ENCODE results near the gene ANKRD10. TPM values are rescaled to one million over a fixed set of nuclear protein-coding genes. Genes with fewer than 3 reads are reported as not detected.
A peak's percentile ranks its signal among the peaks of the same experiment; 100 is the strongest.

Gene ANKRD10
- total RNA-seq, 2 donors from 2014 or later: 46.2 to 47.5 TPM

DNA sequence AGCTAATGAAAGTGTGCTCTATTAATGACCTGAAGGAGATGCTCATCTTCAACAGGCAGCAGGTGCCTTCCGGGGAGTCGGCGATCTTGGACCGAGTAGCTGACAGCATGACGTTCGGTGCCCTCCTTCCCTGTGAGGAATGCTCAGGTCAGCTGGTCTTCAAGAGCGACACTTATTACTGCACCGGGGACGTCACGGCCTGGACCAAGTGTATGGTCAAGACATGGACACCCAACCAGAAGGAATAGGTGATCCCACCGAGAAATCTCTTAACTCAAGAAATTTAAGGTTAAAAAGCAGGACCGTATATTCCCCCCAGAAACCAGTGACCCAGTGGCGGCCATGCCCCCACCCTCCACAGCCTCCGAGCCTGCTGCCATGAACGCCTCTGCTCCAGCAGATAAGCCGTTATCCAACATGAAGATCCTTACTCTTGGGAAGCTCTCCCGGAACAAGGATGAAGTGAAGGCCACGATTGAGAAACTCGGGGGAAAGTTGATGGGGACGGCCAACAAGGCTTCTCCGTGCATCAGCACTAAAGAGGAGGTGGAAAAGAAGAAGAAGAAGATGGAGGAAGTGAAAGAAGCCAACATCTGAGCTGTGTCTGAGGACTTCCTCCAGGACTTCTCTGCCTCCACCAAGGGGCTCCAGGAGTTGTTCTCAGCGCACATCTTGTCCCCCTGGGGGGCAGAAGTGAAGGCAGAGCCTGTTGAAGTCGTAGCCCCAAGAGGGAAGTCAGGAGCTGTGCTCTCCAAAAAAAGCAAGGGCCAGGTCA is 22.8 kb upstream of the ANKRD10 start:
- H3K36me3 ChIP-seq: no peaks in the 10 kb centered on the region
- DNase-seq (ENCODE audit: low spot score): no peak

DNA sequence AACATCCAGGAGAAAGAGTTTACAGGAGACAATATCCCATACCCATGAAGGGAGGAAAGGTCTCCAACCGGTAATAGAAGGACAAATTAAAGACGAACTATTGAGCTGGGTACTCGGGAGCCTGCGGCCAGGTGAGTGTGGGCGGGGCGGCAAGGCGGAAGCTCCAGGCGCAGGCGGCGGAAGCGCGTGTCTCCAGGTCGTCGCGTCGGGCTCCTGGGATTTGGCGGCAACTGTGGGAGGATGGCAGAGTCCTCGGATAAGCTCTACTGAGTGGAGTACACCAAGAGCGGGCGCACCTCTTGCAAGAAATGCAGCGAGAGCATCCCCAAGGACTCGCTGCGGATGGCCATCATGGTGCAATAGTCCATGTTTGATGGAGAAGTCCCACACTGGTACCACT is 21.6 kb upstream of the ANKRD10 start:
- TF ChIP-seq, protein P1, sequence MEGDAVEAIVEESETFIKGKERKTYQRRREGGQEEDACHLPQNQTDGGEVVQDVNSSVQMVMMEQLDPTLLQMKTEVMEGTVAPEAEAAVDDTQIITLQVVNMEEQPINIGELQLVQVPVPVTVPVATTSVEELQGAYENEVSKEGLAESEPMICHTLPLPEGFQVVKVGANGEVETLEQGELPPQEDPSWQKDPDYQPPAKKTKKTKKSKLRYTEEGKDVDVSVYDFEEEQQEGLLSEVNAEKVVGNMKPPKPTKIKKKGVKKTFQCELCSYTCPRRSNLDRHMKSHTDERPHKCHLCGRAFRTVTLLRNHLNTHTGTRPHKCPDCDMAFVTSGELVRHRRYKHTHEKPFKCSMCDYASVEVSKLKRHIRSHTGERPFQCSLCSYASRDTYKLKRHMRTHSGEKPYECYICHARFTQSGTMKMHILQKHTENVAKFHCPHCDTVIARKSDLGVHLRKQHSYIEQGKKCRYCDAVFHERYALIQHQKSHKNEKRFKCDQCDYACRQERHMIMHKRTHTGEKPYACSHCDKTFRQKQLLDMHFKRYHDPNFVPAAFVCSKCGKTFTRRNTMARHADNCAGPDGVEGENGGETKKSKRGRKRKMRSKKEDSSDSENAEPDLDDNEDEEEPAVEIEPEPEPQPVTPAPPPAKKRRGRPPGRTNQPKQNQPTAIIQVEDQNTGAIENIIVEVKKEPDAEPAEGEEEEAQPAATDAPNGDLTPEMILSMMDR (IDR thresholded peaks at IDR 0.05): no peak
- peaks cover 9 to 21% of the 10 kb centered on the region in 2 donors for H3K9me3 ChIP-seq
- no peak overlapping the region for H3K27ac ChIP-seq
- no peak overlapping the region for H3K4me3 ChIP-seq
- no peaks in the 10 kb centered on the region for H3K4me1 ChIP-seq
- no peaks in the 10 kb centered on the region for H3K27me3 ChIP-seq
- H3K36me3 ChIP-seq: no peaks in the 10 kb centered on the region
- DNase-seq (ENCODE audit: low spot score): no peak

More for the DNA sequence above, 22.8 kb upstream of the ANKRD10 start:
- Histone ChIP-seq H3K27ac (no peak overlapping the region), H3K9me3 (peaks cover 9 to 18% of the 10 kb centered on the region in 2 donors), H3K27me3 (no peaks in the 10 kb centered on the region), H3K4me1 (no peaks in the 10 kb centered on the region), H3K4me3 (no peak overlapping the region)
- TF ChIP-seq, protein P1 (IDR thresholded peaks at IDR 0.05): no peak

DNA sequence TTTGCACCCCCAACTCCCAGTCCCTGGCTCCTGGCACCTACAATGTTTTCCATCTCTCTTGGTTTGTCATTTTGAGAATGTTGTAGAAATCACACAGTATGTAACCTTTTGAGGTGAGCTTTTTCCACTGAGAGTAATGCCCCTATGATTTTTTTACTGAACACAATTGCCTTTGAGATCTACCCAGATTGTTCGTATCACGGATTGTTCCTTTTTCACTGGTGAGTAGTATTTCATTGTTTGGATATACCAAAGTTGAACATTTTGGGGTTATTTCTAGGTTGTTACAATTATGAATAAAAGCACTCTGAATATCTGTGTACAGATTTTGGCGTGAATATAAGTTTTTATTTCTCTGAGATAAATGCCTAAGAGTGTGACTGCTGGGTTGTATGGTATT is 17.7 kb upstream of the ANKRD10 start:
- peaks cover 9 to 21% of the 10 kb centered on the region in 2 donors for H3K9me3 ChIP-seq
- no peaks in the 10 kb centered on the region for H3K27me3 ChIP-seq
- H3K36me3 ChIP-seq: no peaks in the 10 kb centered on the region
- no peak for DNase-seq (ENCODE audit: low spot score)
- no peak overlapping the region for H3K4me3 ChIP-seq
- no peaks in the 10 kb centered on the region for H3K4me1 ChIP-seq
- no peak overlapping the region for H3K27ac ChIP-seq
- TF ChIP-seq, protein P1 (IDR thresholded peaks at IDR 0.05): no peak

DNA sequence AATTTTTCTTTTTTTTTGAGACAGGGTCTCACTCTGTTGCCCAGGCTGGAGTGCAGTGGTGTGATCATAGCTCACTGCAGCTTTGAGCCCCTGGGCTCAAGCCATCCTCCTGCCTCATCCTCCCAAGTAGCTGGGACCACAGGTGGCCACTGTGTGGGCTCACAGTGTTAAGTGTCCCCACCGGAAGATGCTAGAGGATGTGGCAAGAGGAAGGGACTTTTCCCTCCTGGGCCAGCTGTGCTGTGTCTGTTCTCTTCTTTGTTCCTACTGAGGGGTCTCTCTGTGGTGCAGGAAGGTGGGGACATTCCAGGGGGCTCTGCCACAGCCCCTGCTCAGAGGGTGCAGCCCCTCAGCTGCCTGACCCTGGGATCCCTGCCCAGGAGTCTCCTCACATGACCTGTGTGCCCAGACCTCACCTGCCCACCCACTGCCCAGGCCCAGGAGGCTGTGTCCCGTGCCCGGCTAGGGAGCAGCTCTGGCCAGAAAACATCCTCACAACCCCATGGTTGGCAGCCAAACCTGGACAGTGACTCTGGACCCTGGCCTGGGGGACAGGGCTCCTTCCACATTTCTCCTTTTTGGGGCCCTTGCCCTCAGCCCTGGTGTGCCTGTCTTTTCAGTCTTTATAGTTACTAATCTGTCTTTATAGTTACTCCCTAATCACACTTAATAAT is 14.4 kb upstream of the ANKRD10 start:
- Histone ChIP-seq H3K27ac (no peak overlapping the region), H3K27me3 (no peaks in the 10 kb centered on the region), H3K4me1 (no peaks in the 10 kb centered on the region), H3K9me3 (peaks cover 9 to 19% of the 10 kb centered on the region in 2 donors), H3K36me3 (no peaks in the 10 kb centered on the region), H3K4me3 (no peak overlapping the region)
- TF ChIP-seq, protein P1 (IDR thresholded peaks at IDR 0.05): no peak
- no peak for DNase-seq (ENCODE audit: low spot score)

DNA sequence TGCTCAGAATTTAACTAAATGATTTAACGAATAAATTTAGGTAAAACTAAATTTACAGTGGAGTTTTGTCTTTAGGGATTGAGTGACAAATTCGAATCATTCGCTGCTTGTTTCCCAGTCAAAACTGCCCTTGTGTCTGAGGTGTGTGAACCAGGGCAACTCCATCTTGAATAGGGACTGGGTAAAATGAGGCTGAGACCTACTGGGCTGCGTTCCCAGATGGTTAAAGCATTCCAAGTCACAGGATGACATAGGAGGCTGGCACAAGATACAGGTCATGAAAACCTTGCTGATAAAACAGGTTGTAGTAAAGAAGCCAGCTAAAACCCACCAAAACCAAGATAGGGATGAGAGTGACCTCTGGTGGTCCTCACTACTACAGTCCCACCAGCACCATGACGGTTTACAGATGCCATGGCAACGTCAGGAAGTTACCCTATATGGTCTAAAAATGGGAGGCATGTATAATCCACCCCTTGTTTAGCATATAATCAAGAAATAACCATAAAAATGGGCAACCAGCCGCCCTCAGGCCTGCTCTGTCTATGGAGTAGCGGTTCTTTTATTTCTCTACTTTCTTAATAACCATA is 10.2 kb upstream of the ANKRD10 start:
- H3K27ac ChIP-seq: peak overlapping the region in 1 of 2 donors; percentile 32
- H3K27me3 ChIP-seq: no peaks in the 10 kb centered on the region
- no peak for DNase-seq (ENCODE audit: low spot score)
- H3K4me3 ChIP-seq: no peak overlapping the region
- TF ChIP-seq, protein P1 (IDR thresholded peaks at IDR 0.05): peak in 1 of 2 donors; percentile 26
- H3K9me3 ChIP-seq: no peaks in the 10 kb centered on the region
- H3K36me3 ChIP-seq: no peaks in the 10 kb centered on the region
- H3K4me1 ChIP-seq: no peaks in the 10 kb centered on the region
